Gastrocnemius medialis (tissue), 4 donors: ENCODE results near the gene LMTK3.

Experiments
- CTCF ChIP-seq, 5 experiments: fragments of 450-650 bp in 3 of 5; fragments of 200-600 bp in 2 of 5; sonication (generic) in 2 of 5; IDR thresholded peaks in 4 of 5; conservative IDR thresholded peaks in 1 of 5; 1 replicate in 4 of 5; 2 replicates in 1 of 5; pipeline ENCODE4 v1.5.1; 2016 to 2019; ENCODE audit warnings: antibody characterized with exemption in 5 of 5, mild to moderate bottlenecking in 3 of 5, moderate library complexity in 3 of 5
- POLR2A ChIP-seq, 2 donors: fragments of 450-650 bp; IDR thresholded peaks; one replicate each; pipeline ENCODE4 v1.6.1; 2017; ENCODE audit warnings: antibody characterized with exemption in 2 of 2, mild to moderate bottlenecking in 2 of 2, moderate library complexity in 2 of 2

- TF ChIP-seq CTCF (IDR thresholded peaks at IDR 0.05 in 4 of 5, conservative IDR thresholded peaks at IDR 0.05 in 1 of 5) (no peak), POLR2A (IDR thresholded peaks at IDR 0.05) (no peak)
These were observed 53.6 kb downstream of the LMTK3 start for GRCh38 chr19:48458016-48458415.
